Measurements from ENCODE around the gene STK32B. TPM values are rescaled to one million over a fixed set of nuclear protein-coding genes. Genes with fewer than 3 reads are reported as not detected.

The STK32B gene
- total RNA-seq, 1 donor from 2014 or later = 46.9 TPM

DNA sequence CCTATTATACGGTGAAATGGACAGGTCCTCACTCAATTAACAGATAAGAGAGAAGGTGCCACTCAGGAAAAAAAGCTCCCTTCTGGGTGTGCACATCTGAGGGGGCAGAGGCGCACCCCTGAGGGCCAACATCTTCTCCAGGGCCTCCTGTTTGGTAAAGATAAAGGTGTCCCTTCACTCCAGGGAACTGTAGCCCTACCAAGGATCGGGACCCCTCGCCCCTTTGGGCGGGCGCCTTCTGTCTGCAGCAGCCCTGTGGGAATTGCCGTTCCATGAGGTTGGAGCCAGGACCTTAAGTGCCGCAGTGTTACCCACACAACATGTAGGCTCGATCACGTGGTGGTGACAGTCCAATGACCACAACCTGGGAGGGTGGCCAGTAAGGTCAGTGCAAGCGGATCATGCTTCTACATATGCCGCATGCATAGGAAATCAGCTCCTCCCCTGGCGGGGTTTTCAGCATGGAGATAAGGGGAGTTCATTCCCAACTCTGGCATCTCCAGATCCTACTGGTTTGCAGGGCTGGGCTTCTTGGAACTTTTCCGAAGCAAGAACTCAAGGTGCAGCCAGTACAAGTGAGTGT is 403.8 kb downstream of the STK32B start:
- Mint-ChIP-seq H3K4me1 (ENCODE audit: unreplicated experiment) (no peaks in the 10 kb centered on the region), H3K36me3 (ENCODE audit: unreplicated experiment) (peaks cover 11% of the 10 kb centered on the region), H3K27me3 (ENCODE audit: unreplicated experiment) (no peaks in the 10 kb centered on the region), H3K9me3 (ENCODE audit: unreplicated experiment) (no peaks in the 10 kb centered on the region), H3K4me3 (ENCODE audit: unreplicated experiment) (no peak overlapping the region), H3K27ac (ENCODE audit: unreplicated experiment) (no peak overlapping the region)
- DNase-seq (ENCODE audit: extremely low spot score, unreplicated experiment) = no peak
- TF ChIP-seq, protein P1, sequence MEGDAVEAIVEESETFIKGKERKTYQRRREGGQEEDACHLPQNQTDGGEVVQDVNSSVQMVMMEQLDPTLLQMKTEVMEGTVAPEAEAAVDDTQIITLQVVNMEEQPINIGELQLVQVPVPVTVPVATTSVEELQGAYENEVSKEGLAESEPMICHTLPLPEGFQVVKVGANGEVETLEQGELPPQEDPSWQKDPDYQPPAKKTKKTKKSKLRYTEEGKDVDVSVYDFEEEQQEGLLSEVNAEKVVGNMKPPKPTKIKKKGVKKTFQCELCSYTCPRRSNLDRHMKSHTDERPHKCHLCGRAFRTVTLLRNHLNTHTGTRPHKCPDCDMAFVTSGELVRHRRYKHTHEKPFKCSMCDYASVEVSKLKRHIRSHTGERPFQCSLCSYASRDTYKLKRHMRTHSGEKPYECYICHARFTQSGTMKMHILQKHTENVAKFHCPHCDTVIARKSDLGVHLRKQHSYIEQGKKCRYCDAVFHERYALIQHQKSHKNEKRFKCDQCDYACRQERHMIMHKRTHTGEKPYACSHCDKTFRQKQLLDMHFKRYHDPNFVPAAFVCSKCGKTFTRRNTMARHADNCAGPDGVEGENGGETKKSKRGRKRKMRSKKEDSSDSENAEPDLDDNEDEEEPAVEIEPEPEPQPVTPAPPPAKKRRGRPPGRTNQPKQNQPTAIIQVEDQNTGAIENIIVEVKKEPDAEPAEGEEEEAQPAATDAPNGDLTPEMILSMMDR (IDR thresholded peaks at IDR 0.05) = no peak

DNA sequence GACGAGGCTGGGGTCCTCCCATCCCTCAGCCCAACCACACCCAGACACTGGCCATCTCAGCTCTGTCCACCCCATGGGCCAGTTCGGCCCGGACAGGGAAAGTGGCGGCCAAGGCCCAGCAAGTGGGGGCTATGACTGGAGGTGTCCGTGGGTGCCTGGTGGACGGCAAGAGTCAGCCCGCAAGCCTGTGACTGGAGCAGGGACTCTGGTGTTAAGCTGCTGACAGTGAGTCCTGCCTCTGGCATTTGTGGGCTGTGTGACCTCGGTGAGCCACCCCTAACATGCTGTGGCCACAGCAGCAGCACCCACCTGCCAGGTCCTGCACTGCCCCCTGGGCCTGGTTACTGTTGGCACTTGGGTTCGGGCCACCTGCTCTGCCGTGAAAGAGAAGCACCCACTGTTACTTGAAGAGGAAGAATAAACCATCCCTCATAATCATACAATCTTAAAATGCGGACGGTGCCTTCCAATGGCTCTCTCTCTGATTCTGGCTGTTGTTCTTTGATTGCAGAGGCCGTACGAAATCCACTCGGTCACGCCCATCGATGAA is 405.1 kb downstream of the STK32B start:
- DNase-seq (ENCODE audit: extremely low spot score, unreplicated experiment) = no peak
- TF ChIP-seq, protein P1 (IDR thresholded peaks at IDR 0.05) = no peak
- H3K4me3 Mint-ChIP-seq (ENCODE audit: unreplicated experiment) = no peak overlapping the region
- no peaks in the 10 kb centered on the region for H3K4me1 Mint-ChIP-seq (ENCODE audit: unreplicated experiment)
- H3K27me3 Mint-ChIP-seq (ENCODE audit: unreplicated experiment) = no peaks in the 10 kb centered on the region
- no peak overlapping the region for H3K27ac Mint-ChIP-seq (ENCODE audit: unreplicated experiment)
- H3K9me3 Mint-ChIP-seq (ENCODE audit: unreplicated experiment) = no peaks in the 10 kb centered on the region
- H3K36me3 Mint-ChIP-seq (ENCODE audit: unreplicated experiment) = peaks cover 13% of the 10 kb centered on the region

DNA sequence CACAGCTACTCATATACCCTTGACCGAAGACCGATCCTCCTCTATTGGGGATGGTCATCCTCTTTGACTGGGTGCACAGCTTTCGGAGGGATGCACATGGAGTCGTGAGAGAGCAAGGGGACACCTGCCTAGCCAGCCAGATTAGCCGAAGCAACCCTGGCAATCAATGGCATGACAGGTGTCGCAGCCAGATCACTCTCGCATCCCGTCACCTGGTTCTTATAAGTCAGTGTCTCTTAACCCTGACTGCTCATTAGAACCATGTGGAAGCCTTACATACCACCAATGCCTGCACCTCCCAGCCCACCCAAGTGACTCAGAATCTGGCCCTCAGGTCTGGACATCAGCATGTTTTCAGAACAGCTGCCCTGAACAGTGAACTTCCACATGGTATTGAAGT is 407.4 kb downstream of the STK32B start:
- TF ChIP-seq, protein P1 (IDR thresholded peaks at IDR 0.05) = no peak
- Mint-ChIP-seq H3K9me3 (ENCODE audit: unreplicated experiment) (no peaks in the 10 kb centered on the region), H3K27ac (ENCODE audit: unreplicated experiment) (no peak overlapping the region)

DNA sequence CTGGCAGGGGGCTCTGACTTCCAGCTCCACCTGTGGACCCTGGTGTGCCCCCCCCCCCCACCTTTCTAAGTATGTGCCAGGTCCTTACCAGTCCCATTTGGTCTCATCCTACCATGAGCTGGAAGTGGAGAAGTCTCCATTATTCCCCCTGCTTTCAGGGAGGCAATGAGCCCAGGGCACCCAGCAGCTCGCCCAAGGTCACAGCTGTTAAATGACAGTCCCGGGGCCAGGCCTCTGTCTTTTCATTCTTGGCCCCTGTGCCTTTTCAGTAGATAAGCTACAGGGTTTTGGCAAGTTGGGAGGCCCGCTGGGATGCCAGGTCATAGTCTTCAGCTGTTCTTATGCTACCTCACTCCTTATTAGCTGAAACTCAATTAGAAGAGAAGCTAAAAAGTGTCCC is 408.0 kb downstream of the STK32B start:
- no peaks in the 10 kb centered on the region for H3K9me3 Mint-ChIP-seq (ENCODE audit: unreplicated experiment)
- H3K4me1 Mint-ChIP-seq (ENCODE audit: unreplicated experiment) = no peaks in the 10 kb centered on the region
- peaks cover 21% of the 10 kb centered on the region for H3K36me3 Mint-ChIP-seq (ENCODE audit: unreplicated experiment)
- no peaks in the 10 kb centered on the region for H3K27me3 Mint-ChIP-seq (ENCODE audit: unreplicated experiment)
- DNase-seq (ENCODE audit: extremely low spot score, unreplicated experiment) = no peak
- no peak overlapping the region for H3K4me3 Mint-ChIP-seq (ENCODE audit: unreplicated experiment)
- H3K27ac Mint-ChIP-seq (ENCODE audit: unreplicated experiment) = no peak overlapping the region
- TF ChIP-seq, protein P1 (IDR thresholded peaks at IDR 0.05) = no peak

More for the DNA sequence above, 407.4 kb downstream of the STK32B start:
- no peak for DNase-seq (ENCODE audit: extremely low spot score, unreplicated experiment)
- Mint-ChIP-seq H3K36me3 (ENCODE audit: unreplicated experiment) (peaks cover 19% of the 10 kb centered on the region), H3K4me1 (ENCODE audit: unreplicated experiment) (no peaks in the 10 kb centered on the region), H3K4me3 (ENCODE audit: unreplicated experiment) (no peak overlapping the region), H3K27me3 (ENCODE audit: unreplicated experiment) (no peaks in the 10 kb centered on the region)

DNA sequence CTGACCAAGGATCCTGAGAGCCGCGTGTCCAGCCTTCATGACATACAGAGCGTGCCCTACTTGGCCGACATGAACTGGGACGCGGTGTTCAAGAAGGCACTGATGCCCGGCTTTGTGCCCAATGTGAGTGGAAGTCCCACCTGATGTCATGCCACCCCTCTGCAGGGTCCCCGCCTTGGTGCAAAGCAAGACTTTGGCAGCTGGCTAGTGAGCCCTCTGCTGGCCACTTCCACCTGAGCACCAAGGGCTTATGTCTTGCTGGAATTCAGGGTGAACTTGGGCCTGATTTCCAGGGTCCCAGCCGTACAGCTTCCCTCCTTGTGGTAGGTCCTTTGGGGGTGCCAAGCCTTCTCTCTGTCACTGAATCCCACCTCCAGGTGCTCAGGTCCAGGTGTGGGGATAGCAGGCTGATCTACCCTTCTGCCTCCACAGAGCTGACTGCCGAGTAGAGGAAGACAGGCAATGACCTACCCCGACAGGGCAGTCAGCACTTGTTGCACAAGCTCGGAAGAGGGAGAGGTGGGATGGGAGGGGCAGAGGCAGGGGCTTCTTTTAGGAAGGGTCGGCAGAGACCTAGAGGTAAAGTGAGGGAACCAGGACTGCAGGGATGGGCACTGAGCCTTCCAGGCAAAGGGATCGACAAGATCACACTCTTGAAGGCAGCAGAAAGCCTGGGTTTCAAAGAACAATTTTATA is 409.0 kb downstream of the STK32B start:
- Mint-ChIP-seq H3K36me3 (ENCODE audit: unreplicated experiment) (peaks cover 21% of the 10 kb centered on the region), H3K4me1 (ENCODE audit: unreplicated experiment) (no peaks in the 10 kb centered on the region), H3K4me3 (ENCODE audit: unreplicated experiment) (no peak overlapping the region), H3K27me3 (ENCODE audit: unreplicated experiment) (no peaks in the 10 kb centered on the region), H3K27ac (ENCODE audit: unreplicated experiment) (no peak overlapping the region), H3K9me3 (ENCODE audit: unreplicated experiment) (no peaks in the 10 kb centered on the region)
- TF ChIP-seq, protein P1 (IDR thresholded peaks at IDR 0.05) = peak; percentile 73
- no peak for DNase-seq (ENCODE audit: extremely low spot score, unreplicated experiment)
